CD14-positive monocyte (primary cell): Measurements from ENCODE around the gene DUSP3. TPM values are rescaled to one million over a fixed set of nuclear protein-coding genes. Genes with fewer than 3 reads are reported as not detected.

ENCODE experiments used
- DNase-seq, 3 donors: peaks; one replicate each; pipeline ENCODE4 v3.0.0-alpha.2; 2011 to 2022
- H2AFZ ChIP-seq: 2 replicates; pipeline ENCODE4 v1.6.0; 2012; ENCODE audit warnings: mild to moderate bottlenecking, low read depth, low read length, inconsistent platforms; ENCODE audit not compliant: insufficient read depth, poor library complexity, severe bottlenecking
- H3K27ac ChIP-seq, 2 donors: 1 replicate in 1 of 2; 2 replicates in 1 of 2; pipeline ENCODE4 v1.5.1; 2012 to 2013; ENCODE audit warnings: low read length in 2 of 2, control low read depth in 1 of 2, inconsistent platforms in 1 of 2, low read depth in 1 of 2, mild to moderate bottlenecking in 1 of 2
- H3K27me3 ChIP-seq, 2 donors: one replicate each; pipeline versions ENCODE4 v1.6.0 to v1.6.1; 2011 to 2013; ENCODE audit warnings: low read length in 2 of 2; ENCODE audit not compliant: control insufficient read depth in 2 of 2, insufficient read depth in 2 of 2
- H3K36me3 ChIP-seq, 2 donors: replicated peaks in 1 of 2; 1 replicate in 1 of 2; 2 replicates in 1 of 2; pipeline versions ENCODE4 v1.5.1 to v1.6.1; 2012 to 2013; ENCODE audit warnings: low read length in 2 of 2, control low read depth in 1 of 2, inconsistent platforms in 1 of 2, mild to moderate bottlenecking in 1 of 2; ENCODE audit not compliant: insufficient read depth in 2 of 2, control insufficient read depth in 1 of 2
- H3K4me1 ChIP-seq, 2 donors: 1 replicate in 1 of 2; 2 replicates in 1 of 2; pipeline versions ENCODE4 v1.5.1 to v1.6.1; 2012 to 2013; ENCODE audit warnings: low read length in 2 of 2, control low read depth in 1 of 2, inconsistent platforms in 1 of 2, mild to moderate bottlenecking in 1 of 2, moderate library complexity in 1 of 2; ENCODE audit not compliant: insufficient read depth in 2 of 2, control insufficient read depth in 1 of 2
- H3K4me2 ChIP-seq: replicated peaks from 2 replicates; pipeline ENCODE3; 2012; ENCODE audit warnings: low read length, moderate library complexity, mild to moderate bottlenecking; ENCODE audit not compliant: poor library complexity, severe bottlenecking; ENCODE audit errors: extremely low read depth
- H3K4me3 ChIP-seq, 3 experiments: fragments of 200-600 bp in 1 of 3; sonication (generic) in 1 of 3; replicated peaks in 1 of 3; 1 replicate in 2 of 3; 2 replicates in 1 of 3; pipeline ENCODE4 v1.5.1; 2011 to 2013; ENCODE audit warnings: low read length in 3 of 3, mild to moderate bottlenecking in 3 of 3, control low read depth in 2 of 3, low read depth in 2 of 3, inconsistent platforms in 1 of 3, moderate library complexity in 1 of 3
- H3K79me2 ChIP-seq: 2 replicates; pipeline ENCODE4 v1.6.0; 2012; ENCODE audit warnings: mild to moderate bottlenecking, control low read depth, inconsistent platforms, low read length, moderate library complexity; ENCODE audit not compliant: insufficient read depth
- H3K9ac ChIP-seq: 2 replicates; pipeline ENCODE4 v1.6.0; 2017; ENCODE audit warnings: low read length, mild to moderate bottlenecking; ENCODE audit not compliant: insufficient read depth, poor library complexity, severe bottlenecking
- H3K9me3 ChIP-seq, 2 donors: replicated peaks in 1 of 2; 1 replicate in 1 of 2; 2 replicates in 1 of 2; pipeline versions ENCODE4 v1.5.1 to v1.6.1; 2012 to 2013; ENCODE audit warnings: low read length in 2 of 2, control low read depth in 1 of 2; ENCODE audit not compliant: control insufficient read depth in 1 of 2, insufficient read depth in 1 of 2
- H4K20me1 ChIP-seq: 2 replicates; pipeline ENCODE4 v1.6.0; 2012; ENCODE audit warnings: mild to moderate bottlenecking, low read length, control low read depth, moderate library complexity; ENCODE audit not compliant: insufficient read depth
- H3K27ac Mint-ChIP-seq, 7 donors: one replicate each; pipeline ENCODE4 v1.8.0; 2020; ENCODE audit warnings: mild to moderate bottlenecking in 7 of 7, mixed read lengths in 7 of 7, moderate library complexity in 6 of 7, inconsistent platforms in 2 of 7
- H3K27me3 Mint-ChIP-seq, 3 donors: one replicate each; pipeline ENCODE4 v1.8.0; 2021 to 2022; ENCODE audit warnings: low read depth in 3 of 3, mild to moderate bottlenecking in 3 of 3, mixed read lengths in 3 of 3, moderate library complexity in 3 of 3, inconsistent platforms in 1 of 3
- H3K36me3 Mint-ChIP-seq, 2 donors: one replicate each; pipeline ENCODE4 v1.8.0; 2020; ENCODE audit warnings: mixed read lengths in 2 of 2, inconsistent platforms in 1 of 2, mild to moderate bottlenecking in 1 of 2
- H3K4me1 Mint-ChIP-seq: one replicate; pipeline ENCODE4 v1.8.0; 2020; ENCODE audit warnings: mild to moderate bottlenecking, mixed read lengths
- H3K4me3 Mint-ChIP-seq, 2 donors: one replicate each; pipeline ENCODE4 v1.8.0; 2020; ENCODE audit warnings: mild to moderate bottlenecking in 2 of 2, mixed read lengths in 2 of 2, moderate library complexity in 1 of 2
- H3K9me3 Mint-ChIP-seq, 7 donors: one replicate each; pipeline ENCODE4 v1.8.0; 2020 to 2022; ENCODE audit warnings: mixed read lengths in 7 of 7, mild to moderate bottlenecking in 6 of 7, moderate library complexity in 6 of 7, inconsistent platforms in 2 of 7
- CTCF ChIP-seq: fragments of 200-600 bp; IDR thresholded peaks from one replicate; pipeline ENCODE4 v1.8.0; 2022; ENCODE audit warnings: antibody characterized with exemption, mild to moderate bottlenecking
- WGBS: methylation state at CpG from one replicate; pipeline ENCODE4 v1.1.5; 2013; ENCODE audit warnings: missing lambda C conversion rate; ENCODE audit not compliant: insufficient coverage; 5-methylcytosine and 5-hydroxymethylcytosine counted together
- intact Hi-C, 2 donors: fragments of 100-400 bp; cut with micrococcal nuclease; formaldehyde crosslinking; loops; one replicate each; pipeline versions ENCODE4 v1.15.0 to v1.15.1; 2023
- polyA plus RNA-seq, 3 donors: library from polyadenylated mRNA; depleted of rRNA in 1 of 3; unstranded in 2 of 3; stranded (reverse) in 1 of 3; fragments of 300-500 nt in 2 of 3; fragments of >200 nt in 1 of 3; fragmentation: Illumina TruSeq in 2 of 3; gene quantifications; 1 replicate in 2 of 3; 2 replicates in 1 of 3; pipeline ENCODE4 v1.2.3, GENCODE V29; 2012 to 2021

Gene DUSP3
- polyA plus RNA-seq, 3 donors: 36.7 to 78.5 (median 58.9) TPM

GRCh38 chr17:43784068-43784467, 5.3 kb upstream of the DUSP3 start:
- Mint-ChIP-seq H3K9me3 (no peaks in the 10 kb centered on the region), H3K27me3 (peaks cover 0 to 7% (median 4%) of the 10 kb centered on the region in 3 donors), H3K4me1 (peaks cover 73% of the 10 kb centered on the region), H3K36me3 (no peaks in the 10 kb centered on the region), H3K4me3 (no peak overlapping the region), H3K27ac (no peak overlapping the region)
- no peak overlapping the region for H3K4me2 ChIP-seq
- no peaks in the 10 kb centered on the region for H3K79me2 ChIP-seq
- H3K27me3 ChIP-seq: no peaks in the 10 kb centered on the region
- H3K27ac ChIP-seq: no peak overlapping the region
- H3K4me3 ChIP-seq: no peak overlapping the region
- no peaks in the 10 kb centered on the region for H3K36me3 ChIP-seq
- no peak for TF ChIP-seq CTCF
- DNase-seq: no peak
- 100% methylated on average over 1 of the region's 2 CpGs for WGBS
- no peak overlapping the region for H3K9ac ChIP-seq
- H4K20me1 ChIP-seq: no peaks in the 10 kb centered on the region
- no peak overlapping the region for H2AFZ ChIP-seq
- H3K9me3 ChIP-seq: no peaks in the 10 kb centered on the region
- intact Hi-C loops: no loop called here
- peaks cover 45 to 79% of the 10 kb centered on the region in 2 donors for H3K4me1 ChIP-seq

DNA sequence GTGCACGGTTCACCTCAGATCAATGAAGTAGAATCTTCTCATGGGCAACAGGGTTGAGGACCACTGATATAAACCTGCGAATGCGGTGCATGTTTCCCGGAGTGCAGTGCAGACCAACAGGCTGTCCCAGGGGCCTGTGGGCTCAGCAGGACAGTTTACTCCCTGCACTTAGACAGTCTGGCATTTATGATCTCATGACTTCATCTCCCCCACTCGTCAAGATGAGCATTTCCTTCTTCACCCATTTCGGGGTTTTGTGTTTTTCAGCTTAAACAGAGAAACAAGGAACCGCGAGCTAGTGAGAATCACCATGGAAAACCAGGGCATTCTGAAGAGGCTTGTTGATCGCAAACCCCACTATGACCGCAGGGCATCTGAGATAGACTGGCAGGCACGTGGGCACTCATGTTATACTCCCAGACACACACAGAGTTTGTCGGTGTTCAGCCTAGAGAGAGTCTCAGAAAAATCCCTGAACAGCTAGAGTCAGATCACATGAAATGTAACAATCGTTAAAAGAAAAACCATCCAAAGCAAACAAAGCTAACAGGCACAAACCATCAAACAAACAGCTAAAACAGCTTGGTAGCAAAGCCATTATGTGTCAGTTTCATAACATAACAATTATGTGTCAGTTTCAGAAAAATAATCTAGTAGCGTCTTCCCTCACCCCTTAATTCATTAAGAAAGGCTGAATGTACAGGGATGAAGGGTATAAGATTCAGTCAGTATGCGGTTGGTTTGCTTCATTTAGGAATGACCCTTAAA, 4.3 kb upstream of the DUSP3 start:
- peaks cover 0 to 7% (median 4%) of the 10 kb centered on the region in 3 donors for H3K27me3 Mint-ChIP-seq

More for the DNA sequence above, 4.3 kb upstream of the DUSP3 start:
- no peak for TF ChIP-seq CTCF
- H4K20me1 ChIP-seq: no peaks in the 10 kb centered on the region
- no peak overlapping the region for H3K27ac ChIP-seq
- H3K36me3 ChIP-seq: no peaks in the 10 kb centered on the region
- no peaks in the 10 kb centered on the region for H3K9me3 ChIP-seq
- 72% methylated on average over 13 of the region's 15 CpGs for WGBS
- no peak for DNase-seq
- H3K9ac ChIP-seq: no peak overlapping the region
- no peaks in the 10 kb centered on the region for H3K9me3 Mint-ChIP-seq
- H3K4me3 ChIP-seq: no peak overlapping the region
- no peak overlapping the region for H2AFZ ChIP-seq
- H3K79me2 ChIP-seq: peaks cover 6% of the 10 kb centered on the region
- H3K4me1 ChIP-seq: peaks cover 47 to 80% of the 10 kb centered on the region in 2 donors
- H3K4me3 Mint-ChIP-seq: peak overlapping the region in 1 of 2 donors; percentile 3
- no peak overlapping the region for H3K4me2 ChIP-seq
- no peaks in the 10 kb centered on the region for H3K27me3 ChIP-seq
- H3K36me3 Mint-ChIP-seq: no peaks in the 10 kb centered on the region
- peaks cover 69% of the 10 kb centered on the region for H3K4me1 Mint-ChIP-seq
- H3K27ac Mint-ChIP-seq: peak overlapping the region in 2 of 7 donors; percentile 13 to 23
- intact Hi-C loops: no loop called here
